Spinal cord (tissue), 10 donors: ENCODE results near the gene TIE1. TPM values are rescaled to one million over a fixed set of nuclear protein-coding genes. Genes with fewer than 3 reads are reported as not detected.

ENCODE experiments used
- DNase-seq, 6 donors: peaks; one replicate each; pipeline versions ENCODE4 v3.0.0 to v3.0.0-alpha.2; 2013 to 2015; ENCODE audit warnings: low spot score in 6 of 6, low read depth in 4 of 6
- H3K27ac ChIP-seq: one replicate; pipeline ENCODE4 v1.5.1; 2013; ENCODE audit warnings: low read depth, low read length, control low read depth
- H3K27me3 ChIP-seq: one replicate; pipeline ENCODE4 v1.6.1; 2013; ENCODE audit warnings: low read length; ENCODE audit not compliant: control insufficient read depth, insufficient read depth
- H3K36me3 ChIP-seq: one replicate; pipeline ENCODE4 v1.6.1; 2013; ENCODE audit warnings: low read length; ENCODE audit not compliant: control insufficient read depth, insufficient read depth
- H3K4me1 ChIP-seq: one replicate; pipeline ENCODE4 v1.6.1; 2013; ENCODE audit warnings: low read length; ENCODE audit not compliant: control insufficient read depth, insufficient read depth
- H3K4me3 ChIP-seq: one replicate; pipeline ENCODE4 v1.5.1; 2013; ENCODE audit warnings: low read depth, low read length, control low read depth
- H3K9me3 ChIP-seq: one replicate; pipeline ENCODE4 v1.6.1; 2013; ENCODE audit warnings: low read length; ENCODE audit not compliant: control insufficient read depth, insufficient read depth
- WGBS: methylation state at CpG from one replicate; pipeline ENCODE4 v1.1.5; 2013; ENCODE audit warnings: missing lambda C conversion rate; ENCODE audit not compliant: insufficient coverage; 5-methylcytosine and 5-hydroxymethylcytosine counted together
- long read RNA-seq, 4 donors: transcript quantifications; one replicate each; lab custom pipeline, GENCODE V29; 2026
- polyA plus RNA-seq, 2 donors: library from polyadenylated mRNA; unstranded; fragments of 120-200 nt; gene quantifications; one replicate each; pipeline ENCODE4 v1.2.1, GENCODE V29; 2013; ENCODE audit not compliant: insufficient read length in 2 of 2
- total RNA-seq, 2 donors: library from RNA; depleted of rRNA in 1 of 2; stranded (reverse); fragments of 120-200 nt in 1 of 2; fragments of >200 nt in 1 of 2; gene quantifications; one replicate each; pipeline versions ENCODE4 v1.2.3 to v1.2.4, GENCODE V29; 2013 to 2014
- donor health status: healthy.

TIE1 gene
- total RNA-seq (10 to 100 TPM; 16.3 to 32.3 TPM), polyA plus RNA-seq (10 to 100 TPM; 24.5 to 27.5 TPM)
- long read RNA-seq, donor 1, partial matches to known transcripts = 0 of 1 reads
- long read RNA-seq, donor 1, other reads (novel, unspliced or antisense) = 0 of 1 reads
- long read RNA-seq, donor 2 = 0 reads
- long read RNA-seq, donor 3, partial matches to known transcripts = 0 of 2 reads
- long read RNA-seq, donor 3, other reads (novel, unspliced or antisense) = 0 of 2 reads
- long read RNA-seq, donor 4, partial matches to known transcripts = 5 of 6 reads
- long read RNA-seq, donor 4, other reads (novel, unspliced or antisense) = 0 of 6 reads

GRCh38 chr1:43300378-43301094, at the start of gene TIE1:
TSS of gene TIE1 (plus strand) at chr1:43300982. CDS start at chr1:43301072, 90 bp downstream.
- DNase-seq = peak in 1 of 6 donors; percentile 6
- H3K27me3 ChIP-seq = no peaks in the 10 kb centered on the region
- H3K36me3 ChIP-seq = no peaks in the 10 kb centered on the region
- H3K4me3 ChIP-seq = no peak within 1 kb of the TSS
- H3K4me1 ChIP-seq = peaks cover 24% of the 10 kb centered on the region
- no peaks in the 10 kb centered on the region for H3K9me3 ChIP-seq
- peak within 1 kb of the TSS; percentile 40 for H3K27ac ChIP-seq
- WGBS = 78% methylated on average over 6 of the region's 10 CpGs

GRCh38 chr1:43251024-43251423, 49.8 kb upstream of the TIE1 start:
- WGBS = 95% methylated on average over 4 of the region's 5 CpGs

GRCh38 chr1:43252225-43252624, 48.6 kb upstream of the TIE1 start:
- H3K36me3 ChIP-seq = no peaks in the 10 kb centered on the region
- no peaks in the 10 kb centered on the region for H3K9me3 ChIP-seq
- no peaks in the 10 kb centered on the region for H3K27me3 ChIP-seq
- H3K4me1 ChIP-seq = no peaks in the 10 kb centered on the region
- H3K4me3 ChIP-seq = no peak overlapping the region
- no CpG with 5 or more reads among the region's 1 CpG for WGBS
- no peak for DNase-seq
- H3K27ac ChIP-seq = no peak overlapping the region

More at GRCh38 chr1:43251024-43251423, 49.8 kb upstream of the TIE1 start:
- H3K4me1 ChIP-seq = no peaks in the 10 kb centered on the region
- H3K27ac ChIP-seq = no peak overlapping the region
- H3K36me3 ChIP-seq = no peaks in the 10 kb centered on the region
- H3K4me3 ChIP-seq = no peak overlapping the region
- no peaks in the 10 kb centered on the region for H3K27me3 ChIP-seq
- DNase-seq = no peak
- H3K9me3 ChIP-seq = no peaks in the 10 kb centered on the region

GRCh38 chr1:43253173-43253572, 47.6 kb upstream of the TIE1 start:
- no peaks in the 10 kb centered on the region for H3K36me3 ChIP-seq
- H3K4me3 ChIP-seq = no peak overlapping the region
- no peak overlapping the region for H3K27ac ChIP-seq
- DNase-seq = no peak
- WGBS = 93% methylated on average over 4 of the region's 4 CpGs
- H3K4me1 ChIP-seq = no peaks in the 10 kb centered on the region
- H3K27me3 ChIP-seq = no peaks in the 10 kb centered on the region
- no peaks in the 10 kb centered on the region for H3K9me3 ChIP-seq

GRCh38 chr1:43253876-43254275, 46.9 kb upstream of the TIE1 start:
- WGBS = 86% methylated on average over 5 of the region's 8 CpGs

GRCh38 chr1:43255438-43256210, 45.2 kb upstream of the TIE1 start:
- peak in 1 of 6 donors; percentile 60 for DNase-seq
- Histone ChIP-seq H3K27me3 (no peaks in the 10 kb centered on the region), H3K4me1 (no peaks in the 10 kb centered on the region), H3K27ac (no peak overlapping the region), H3K9me3 (no peaks in the 10 kb centered on the region), H3K36me3 (no peaks in the 10 kb centered on the region), H3K4me3 (no peak overlapping the region)
- WGBS = 65% methylated on average over 8 of the region's 10 CpGs

More at GRCh38 chr1:43253876-43254275, 46.9 kb upstream of the TIE1 start:
- Histone ChIP-seq H3K27me3 (no peaks in the 10 kb centered on the region), H3K27ac (no peak overlapping the region), H3K4me1 (no peaks in the 10 kb centered on the region), H3K36me3 (no peaks in the 10 kb centered on the region), H3K9me3 (no peaks in the 10 kb centered on the region), H3K4me3 (no peak overlapping the region)
- DNase-seq = no peak

- Histone ChIP-seq H3K4me3 (no peak overlapping the region), H3K27ac (no peak overlapping the region), H3K27me3 (no peaks in the 10 kb centered on the region), H3K9me3 (no peaks in the 10 kb centered on the region), H3K4me1 (no peaks in the 10 kb centered on the region), H3K36me3 (no peaks in the 10 kb centered on the region)
- 91% methylated on average over 8 of the region's 8 CpGs for WGBS
- DNase-seq = no peak
Observed at GRCh38 chr1:43256675-43257570, 43.9 kb upstream of the TIE1 start.

GRCh38 chr1:43258370-43258769, 42.4 kb upstream of the TIE1 start:
- 93% methylated on average over 2 of the region's 3 CpGs for WGBS
- peaks cover under 1% of the 10 kb centered on the region for H3K9me3 ChIP-seq
- H3K36me3 ChIP-seq = no peaks in the 10 kb centered on the region
- no peak overlapping the region for H3K27ac ChIP-seq
- H3K27me3 ChIP-seq = no peaks in the 10 kb centered on the region
- DNase-seq = no peak
- no peak overlapping the region for H3K4me3 ChIP-seq
- H3K4me1 ChIP-seq = no peaks in the 10 kb centered on the region

- Histone ChIP-seq H3K36me3 (no peaks in the 10 kb centered on the region), H3K4me3 (no peak overlapping the region), H3K4me1 (peaks cover 4% of the 10 kb centered on the region), H3K27me3 (no peaks in the 10 kb centered on the region), H3K9me3 (peaks cover 4% of the 10 kb centered on the region), H3K27ac (no peak overlapping the region)
- WGBS = 78% methylated on average over 4 of the region's 4 CpGs
- DNase-seq = no peak
Observed at GRCh38 chr1:43265431-43265830, 35.4 kb upstream of the TIE1 start.
